Effector CD4-positive, alpha-beta T cell (primary cell): ENCODE results near the gene PLPPR2.
"Not testable (repeated sequence)": the region's sequence is repeated elsewhere in the genome, so short reads cannot be mapped to it uniquely, and the experiment has no call there.

Experiments used
- DNase-seq: peaks from one replicate; pipeline ENCODE4 v3.0.0-alpha.2; 2020

PLPPR2 gene

GRCh38 chr19:11374433-11375142 lies 19.4 kb downstream of the PLPPR2 start, which contains the start of gene SWSAP1:
Gene SWSAP1, plus strand, starts transcription at chr19:11374666. Its CDS starts 15 bp downstream, at chr19:11374681.
- peak; percentile 92 for DNase-seq

- peak; percentile 65 for DNase-seq
Observed at GRCh38 chr19:11375143-11375948, 20.1 kb downstream of the PLPPR2 start.

- no peak for DNase-seq
Observed at GRCh38 chr19:11377237-11377636, 22.0 kb downstream of the PLPPR2 start.

- DNase-seq: no peak
Observed at GRCh38 chr19:11377756-11378155, 22.5 kb downstream of the PLPPR2 start.

DNA sequence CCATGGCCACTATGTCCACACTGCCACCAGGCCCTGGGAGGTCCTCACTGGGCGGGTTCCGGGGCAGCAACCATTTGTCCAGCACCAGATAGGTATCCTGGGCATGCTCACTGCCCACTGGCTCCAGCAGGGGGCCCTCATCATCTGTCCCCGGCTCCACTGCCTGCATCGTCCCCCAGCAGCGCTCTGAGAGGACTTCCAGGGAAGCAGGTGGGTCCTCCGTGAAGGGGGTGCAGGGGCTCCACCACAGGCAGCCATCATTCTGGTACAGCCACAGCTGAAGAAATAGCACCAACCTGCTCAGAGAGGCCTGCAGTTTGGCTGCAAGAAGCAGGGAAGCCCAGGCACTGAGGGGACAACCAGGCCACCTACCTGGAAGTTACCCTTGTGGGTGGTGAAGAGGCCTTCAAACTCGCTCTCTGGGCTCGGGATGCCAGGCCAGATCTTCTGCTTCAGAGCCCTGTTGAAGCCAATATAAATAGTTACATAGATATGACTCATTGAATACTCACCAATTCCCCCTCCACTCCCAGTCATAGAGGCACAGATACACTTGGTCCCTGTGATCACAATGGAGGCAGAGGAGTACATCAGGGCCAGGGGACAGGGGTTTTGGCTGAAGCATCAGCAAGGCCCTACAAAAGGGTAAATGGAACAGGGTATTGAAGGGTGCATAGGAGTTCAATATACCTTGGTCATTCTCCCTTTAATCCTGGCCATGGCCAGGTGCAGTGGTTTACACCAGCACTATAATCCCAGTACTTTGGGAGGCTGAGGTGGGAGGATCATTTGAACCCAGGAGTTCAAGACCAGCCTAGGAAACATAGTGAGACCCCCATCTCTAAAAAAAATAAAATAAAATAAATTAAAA lies 23.3 kb downstream of the PLPPR2 start:
- no peak for DNase-seq

GRCh38 chr19:11379269-11379845 lies 24.1 kb downstream of the PLPPR2 start:
- not testable (repeated sequence) for DNase-seq

GRCh38 chr19:11379857-11380350 lies 24.7 kb downstream of the PLPPR2 start:
- DNase-seq: no peak

DNA sequence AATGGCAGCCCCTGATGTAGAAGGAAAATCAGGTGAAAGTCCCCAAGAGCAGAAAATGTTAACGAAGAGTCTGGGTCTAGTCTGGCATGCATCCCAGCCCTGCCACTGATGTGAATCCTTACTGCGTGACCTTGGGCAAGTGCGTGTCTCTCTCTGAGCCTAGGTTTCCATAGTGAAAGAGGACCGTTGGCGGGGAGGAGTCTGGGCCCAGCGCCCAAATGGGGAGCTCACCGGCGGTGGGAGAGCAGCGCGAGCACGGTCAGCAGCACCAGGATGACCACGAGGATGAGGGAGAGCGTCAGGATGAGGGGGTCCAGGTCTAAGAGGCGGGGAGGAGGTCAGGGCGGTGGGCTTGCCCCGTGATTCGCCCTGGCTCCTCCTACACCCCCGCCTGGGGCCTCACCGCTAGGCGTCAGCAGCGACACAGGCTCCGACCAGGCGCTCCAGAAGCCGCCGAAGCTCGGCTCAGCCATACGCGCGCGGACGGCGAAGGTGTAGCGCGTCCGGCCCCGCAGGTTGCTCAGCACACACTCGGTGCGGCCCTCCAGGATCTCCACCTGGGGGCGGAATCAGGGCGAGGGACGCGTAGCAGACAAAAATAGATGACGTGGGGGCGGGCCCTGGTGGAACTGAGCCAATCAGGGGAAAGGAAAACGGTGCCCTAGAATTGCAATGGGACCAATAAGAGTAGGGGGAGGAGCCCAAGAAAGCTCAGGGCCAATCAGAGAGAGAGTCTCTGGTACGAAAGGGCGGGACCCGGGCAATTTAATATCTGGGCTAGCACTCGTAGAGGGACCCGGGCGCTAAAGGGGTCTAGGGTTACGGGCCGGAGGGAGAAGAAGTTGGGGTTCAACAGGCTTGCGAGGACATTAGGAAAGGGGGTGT lies 25.7 kb downstream of the PLPPR2 start:
- DNase-seq: peak; percentile 95

DNA sequence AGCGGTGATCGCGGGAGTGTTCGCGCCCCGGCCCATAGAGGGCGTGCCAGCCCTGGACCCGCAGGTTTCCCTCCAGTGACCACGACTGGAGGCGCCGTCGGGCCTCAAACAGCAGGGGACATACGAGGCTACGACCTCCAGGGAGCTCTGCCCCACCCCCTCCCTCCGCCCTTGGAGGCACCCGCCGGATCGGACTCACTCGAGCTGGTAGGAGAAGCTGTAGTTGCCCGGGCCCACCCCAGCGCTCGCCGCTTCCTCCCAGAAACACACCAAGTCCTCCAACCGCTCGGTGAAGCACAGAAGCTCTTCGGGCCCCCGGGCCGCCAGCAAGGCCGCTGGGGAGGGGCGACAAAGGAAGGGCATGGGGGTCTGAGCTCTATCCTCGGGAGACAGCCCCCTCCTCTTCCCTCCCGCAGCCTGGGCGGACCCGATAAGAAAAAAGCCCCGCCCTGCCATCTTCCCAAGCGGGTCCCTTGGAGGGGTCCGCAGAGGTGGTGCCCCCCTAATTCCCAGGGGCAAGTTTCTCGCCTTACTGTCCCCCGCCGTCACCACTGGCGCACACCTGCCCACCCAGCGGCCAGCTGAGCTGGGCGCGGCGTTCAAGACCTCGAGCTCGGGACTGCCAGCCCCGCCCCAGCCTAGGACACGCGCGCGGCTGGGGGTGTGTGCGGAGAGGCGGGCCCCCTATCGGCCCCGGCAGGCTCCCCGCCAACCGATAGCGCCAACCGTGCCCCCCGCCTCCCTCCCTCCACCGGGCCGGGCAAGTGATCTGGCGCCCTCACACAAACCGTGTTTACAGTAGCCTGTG lies 27.9 kb downstream of the PLPPR2 start:
- no peak for DNase-seq

GRCh38 chr19:11383706-11384048 lies 28.4 kb downstream of the PLPPR2 start:
- no peak for DNase-seq

DNA sequence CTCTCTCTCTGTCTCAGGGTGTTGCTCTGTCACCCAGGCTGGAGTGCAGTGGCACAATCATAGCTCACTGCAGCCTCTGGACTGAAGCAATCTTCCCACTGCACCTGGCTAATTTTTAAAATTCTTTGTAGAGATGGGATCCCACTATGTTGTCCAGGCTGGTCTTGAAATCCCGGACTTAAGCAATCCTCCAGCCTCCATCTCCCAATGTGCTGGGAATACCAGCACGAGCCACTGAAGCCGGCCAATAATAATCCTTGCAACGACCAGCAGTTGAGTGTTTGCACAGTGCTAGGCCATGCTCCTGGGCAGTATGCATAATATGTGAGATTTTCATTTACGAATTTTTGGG lies 29.5 kb downstream of the PLPPR2 start:
- DNase-seq: no peak

DNA sequence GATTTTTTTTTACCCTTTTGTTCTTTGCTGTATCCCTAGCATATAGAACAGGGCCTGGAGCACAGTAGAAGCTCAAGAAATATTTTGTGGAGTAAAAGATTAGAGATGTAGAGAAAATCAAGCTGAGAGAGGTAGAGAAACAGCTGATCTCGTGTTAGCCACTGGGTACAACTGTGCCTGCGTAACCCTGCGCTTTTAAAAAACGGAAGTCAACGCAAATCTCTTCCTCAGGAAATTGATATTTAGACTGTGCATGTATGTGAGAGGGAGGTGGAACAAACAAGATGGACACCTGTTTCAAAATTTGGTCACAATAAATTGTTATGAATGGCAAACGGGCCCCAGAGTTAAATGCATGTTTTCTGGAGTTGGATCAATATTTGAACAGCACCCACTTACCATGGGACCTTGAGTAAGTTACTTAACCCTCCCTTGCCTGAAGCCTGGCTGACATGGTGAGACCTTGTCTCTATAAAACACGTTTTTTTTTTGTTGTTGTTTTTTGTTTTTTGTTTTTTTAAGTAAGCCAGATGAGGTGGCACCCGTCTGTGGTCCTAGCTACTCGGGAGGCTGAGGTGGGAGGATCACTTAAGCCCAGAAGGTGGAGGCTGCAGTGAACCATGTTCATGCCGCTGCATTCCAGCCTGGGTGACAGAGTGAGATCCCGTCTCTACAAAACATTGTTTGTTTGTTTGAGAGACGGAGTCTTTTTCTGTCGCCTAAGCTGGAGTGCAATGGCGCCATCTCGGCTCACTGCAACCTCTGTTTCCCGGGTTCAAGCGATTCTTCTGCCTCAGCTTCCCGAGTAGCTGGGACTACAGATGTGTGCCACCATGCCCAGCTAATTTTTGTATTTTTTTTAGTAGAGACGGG lies 32.2 kb downstream of the PLPPR2 start:
- no peak for DNase-seq

GRCh38 chr19:11390359-11390758 lies 35.1 kb downstream of the PLPPR2 start:
- DNase-seq: no peak

GRCh38 chr19:11390933-11391680 lies 35.9 kb downstream of the PLPPR2 start:
- DNase-seq: no peak

DNA sequence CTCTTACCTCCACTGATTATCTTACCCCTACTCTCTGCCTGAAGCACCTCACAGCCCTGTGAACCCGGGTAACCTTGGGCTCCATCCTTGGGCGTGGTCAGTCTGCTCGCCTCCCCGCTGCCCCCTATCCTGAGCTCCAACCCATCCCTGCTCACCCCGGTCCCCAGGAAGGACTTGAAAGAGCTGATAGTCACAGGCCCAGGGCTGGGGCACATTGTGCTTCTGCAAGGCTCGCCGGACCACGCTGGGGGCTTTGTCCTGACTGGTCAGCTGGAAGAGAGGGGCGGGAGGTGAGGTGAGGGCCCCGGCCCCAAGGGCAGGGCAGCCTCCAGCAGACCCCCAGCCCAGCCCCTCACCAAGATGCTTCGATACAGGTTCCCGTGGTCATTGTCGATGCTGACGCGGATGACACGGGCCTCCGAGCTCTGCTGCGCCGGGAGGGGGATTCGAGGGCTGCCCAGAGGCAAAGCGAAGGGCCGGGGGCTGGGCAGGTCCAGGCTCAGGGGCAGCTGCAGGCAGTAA lies 41.9 kb downstream of the PLPPR2 start:
- no peak for DNase-seq

- no peak for DNase-seq
Observed at GRCh38 chr19:11399667-11400066, 44.4 kb downstream of the PLPPR2 start.

DNA sequence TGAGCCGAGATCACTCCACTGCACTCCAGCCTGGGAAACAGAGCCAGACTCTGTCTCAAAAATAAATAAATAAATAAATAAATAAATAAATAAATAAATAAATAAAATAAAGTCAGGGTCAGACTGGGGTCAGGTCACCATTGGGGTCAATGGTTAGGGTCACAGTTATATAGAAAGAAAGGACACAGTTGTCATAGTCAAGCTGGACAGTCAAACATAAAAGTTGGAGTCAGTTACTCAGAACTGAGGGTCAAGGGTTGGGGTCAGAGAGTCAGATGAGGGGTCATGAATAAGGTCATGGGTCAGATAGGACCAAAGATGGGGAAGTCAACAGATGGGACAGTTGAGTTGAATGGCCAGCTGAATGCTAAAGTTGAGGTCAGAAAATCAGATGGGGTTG lies 45.6 kb downstream of the PLPPR2 start:
- no peak for DNase-seq

- no peak for DNase-seq
Observed at GRCh38 chr19:11401808-11402543, 46.7 kb downstream of the PLPPR2 start.
